Ramos (cell line): ENCODE measurements around the gene METTL2B.
"Not testable (repeated sequence)": the region's sequence is repeated elsewhere in the genome, so short reads cannot be mapped to it uniquely, and the experiment has no call there.

Experiments
- in situ Hi-C: fragments of 300-500 bp; cut with MboI; formaldehyde crosslinking; loops from one replicate; pipeline ENCODE4 v1.14.3; 2022; ENCODE audit warnings: low sequenced_read_pairs; ENCODE audit not compliant: unreplicated experiment

Gene METTL2B

DNA sequence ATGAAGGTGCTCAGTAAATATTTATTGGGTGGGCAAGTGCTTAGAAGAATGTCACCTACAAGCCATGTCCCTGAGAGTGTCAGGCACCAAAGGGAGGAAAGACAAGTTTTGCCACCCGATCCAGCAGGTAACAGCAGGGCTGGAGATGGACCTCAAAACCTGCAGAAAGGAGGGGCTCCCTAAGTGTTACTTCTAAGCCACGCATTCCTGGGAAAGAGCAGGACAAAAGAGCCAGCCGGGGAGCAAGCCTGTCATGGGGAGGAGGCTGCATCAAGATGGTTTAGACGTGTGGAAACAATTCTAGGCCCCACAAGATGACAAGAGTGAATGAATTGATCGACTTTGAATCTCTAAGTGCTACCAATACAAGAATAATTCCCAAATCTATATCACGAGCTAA, 38.7 kb downstream of the METTL2B start:
- in situ Hi-C loops: not testable (repeated sequence)

DNA sequence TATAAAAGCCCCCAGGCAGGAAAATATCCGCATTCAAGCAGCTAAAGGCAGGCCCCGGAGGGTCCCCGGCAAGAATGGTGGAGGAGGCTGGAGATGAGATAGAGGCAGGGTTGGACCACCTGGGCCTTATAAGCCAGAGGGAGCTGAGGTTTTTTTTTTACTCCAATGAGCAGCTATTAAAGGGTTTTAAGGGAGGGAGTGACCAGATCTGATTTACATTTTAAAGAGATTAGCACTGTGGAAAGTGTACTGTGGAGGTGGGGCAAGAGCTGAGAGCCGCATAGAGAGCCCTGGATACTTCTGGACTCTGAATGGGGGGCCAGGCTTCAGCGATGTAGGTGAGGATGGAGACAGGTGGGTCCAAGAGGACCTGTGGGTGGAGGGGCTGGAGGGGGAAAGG, 40.5 kb downstream of the METTL2B start:
- in situ Hi-C loops: not testable (repeated sequence)

DNA sequence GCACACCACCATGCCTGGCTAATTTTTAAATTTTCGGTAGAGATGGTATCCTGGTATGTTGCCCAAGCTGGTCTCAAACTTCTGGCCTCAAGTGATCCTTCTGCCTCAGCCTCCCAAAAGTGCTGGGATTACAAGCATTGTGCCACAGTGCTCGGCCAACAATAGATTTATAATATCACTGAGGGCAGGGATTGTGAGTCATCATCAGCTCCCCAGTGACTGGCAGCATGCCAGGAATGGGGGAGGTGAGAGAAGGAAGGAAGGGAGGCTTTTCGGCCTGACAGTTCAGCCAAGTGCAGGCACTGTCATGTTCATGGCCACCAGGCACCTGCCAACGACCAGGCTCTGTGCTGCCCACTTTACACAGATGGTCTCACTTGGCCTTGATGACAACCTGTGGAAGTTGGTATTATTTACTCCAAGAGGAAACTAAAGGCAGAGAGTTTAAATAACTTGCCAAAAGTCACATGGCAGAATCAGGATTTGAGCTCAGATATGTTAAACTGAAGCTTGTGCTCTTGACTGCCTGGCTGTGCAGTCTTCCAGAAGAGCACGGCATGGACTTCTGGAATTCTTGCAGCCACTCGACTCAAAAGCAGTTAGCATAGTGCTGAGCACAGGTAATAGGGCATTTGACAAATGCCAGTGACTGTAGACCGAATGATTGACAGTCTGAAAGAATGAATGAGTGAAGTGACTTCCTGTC, 46.8 kb downstream of the METTL2B start:
- in situ Hi-C loops: not testable (repeated sequence)

DNA sequence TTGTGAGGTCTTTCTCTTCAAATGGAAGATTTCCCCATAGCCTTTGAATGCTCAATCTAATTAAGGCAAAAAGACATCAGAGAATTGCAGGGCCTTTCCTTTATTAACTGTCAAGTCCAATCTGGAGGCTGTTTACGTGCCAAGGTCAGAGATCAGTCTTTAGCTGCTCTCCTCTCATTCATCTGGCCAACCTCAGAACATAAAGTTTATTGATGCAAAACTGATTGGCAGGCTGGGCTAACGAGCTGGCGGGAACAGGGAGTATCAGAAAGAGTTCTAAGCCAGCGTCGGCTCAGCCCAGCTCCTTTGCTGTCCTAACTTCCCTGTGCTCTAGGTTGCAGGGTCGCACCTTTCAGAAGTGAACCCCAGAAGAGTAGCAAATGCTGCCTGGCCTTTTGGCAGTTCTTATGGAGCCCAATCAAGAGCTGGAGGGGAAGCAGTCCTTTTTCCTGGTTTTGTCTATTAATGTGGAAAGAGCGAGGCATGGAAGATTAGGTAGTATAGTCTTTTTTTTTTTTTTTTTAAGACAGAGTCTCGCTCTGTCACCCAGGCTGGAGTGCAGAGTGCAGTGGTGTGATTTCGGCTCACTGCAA, 47.5 kb downstream of the METTL2B start:
- in situ Hi-C loops: not testable (repeated sequence)

DNA sequence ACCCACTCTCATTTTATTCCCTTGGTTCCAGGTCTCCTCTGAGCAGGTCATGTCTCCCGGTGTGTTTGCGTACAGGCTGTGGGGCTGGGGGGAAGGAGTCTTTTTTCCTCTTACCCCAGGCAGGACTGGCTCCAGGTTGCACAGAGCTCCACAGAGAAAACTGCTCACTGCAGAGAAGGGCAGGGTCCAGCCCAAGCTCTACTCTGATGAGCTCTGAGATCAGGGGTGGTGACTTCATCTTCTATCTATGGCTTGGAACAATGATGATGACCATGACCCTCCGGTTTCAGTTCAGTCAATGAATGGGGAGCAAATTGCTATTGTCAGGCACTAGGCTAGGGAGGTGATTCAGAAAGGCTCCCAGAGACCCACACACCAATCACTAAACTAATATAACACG, 49.0 kb downstream of the METTL2B start:
- in situ Hi-C loops: not testable (repeated sequence)

DNA sequence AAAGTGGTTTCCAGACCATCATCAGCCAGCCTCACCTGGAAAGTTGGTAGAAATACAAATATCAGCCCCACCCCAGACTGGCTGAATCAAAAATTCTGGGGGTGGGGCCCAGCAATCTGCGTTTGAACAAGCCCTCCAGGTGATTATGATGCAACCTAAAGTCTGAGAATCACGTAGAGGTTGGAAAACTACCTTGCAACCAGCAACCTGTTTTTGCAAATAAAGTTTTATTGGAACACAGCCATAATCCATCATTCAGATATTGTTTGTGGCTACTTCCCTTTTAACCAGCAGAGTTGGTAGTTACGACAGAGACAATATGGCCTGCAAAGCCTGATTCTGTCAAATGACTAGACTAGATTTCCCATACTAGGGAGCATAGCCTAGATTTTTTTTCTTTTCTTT, 49.5 kb downstream of the METTL2B start:
- in situ Hi-C loops: not testable (repeated sequence)

DNA sequence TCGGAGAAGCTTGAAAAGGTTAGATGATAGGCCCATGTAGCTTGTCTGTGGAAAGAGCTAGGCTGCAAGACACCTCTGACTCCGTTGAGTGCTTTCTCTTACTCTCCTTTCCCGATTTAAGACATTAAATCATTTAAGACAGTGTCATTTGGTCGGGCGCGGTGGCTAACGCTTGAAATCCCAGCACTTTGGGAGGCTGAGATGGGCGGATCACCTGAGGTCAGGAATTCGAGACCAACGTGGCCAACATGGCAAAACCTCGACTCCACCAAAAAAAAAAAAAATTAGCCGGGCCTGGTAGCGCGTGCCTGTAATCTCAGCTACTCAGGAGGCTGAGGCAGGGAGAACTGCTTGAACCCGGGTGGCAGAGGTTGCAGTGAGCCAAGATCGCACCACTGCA, 52.6 kb downstream of the METTL2B start:
- in situ Hi-C loops: not testable (repeated sequence)

DNA sequence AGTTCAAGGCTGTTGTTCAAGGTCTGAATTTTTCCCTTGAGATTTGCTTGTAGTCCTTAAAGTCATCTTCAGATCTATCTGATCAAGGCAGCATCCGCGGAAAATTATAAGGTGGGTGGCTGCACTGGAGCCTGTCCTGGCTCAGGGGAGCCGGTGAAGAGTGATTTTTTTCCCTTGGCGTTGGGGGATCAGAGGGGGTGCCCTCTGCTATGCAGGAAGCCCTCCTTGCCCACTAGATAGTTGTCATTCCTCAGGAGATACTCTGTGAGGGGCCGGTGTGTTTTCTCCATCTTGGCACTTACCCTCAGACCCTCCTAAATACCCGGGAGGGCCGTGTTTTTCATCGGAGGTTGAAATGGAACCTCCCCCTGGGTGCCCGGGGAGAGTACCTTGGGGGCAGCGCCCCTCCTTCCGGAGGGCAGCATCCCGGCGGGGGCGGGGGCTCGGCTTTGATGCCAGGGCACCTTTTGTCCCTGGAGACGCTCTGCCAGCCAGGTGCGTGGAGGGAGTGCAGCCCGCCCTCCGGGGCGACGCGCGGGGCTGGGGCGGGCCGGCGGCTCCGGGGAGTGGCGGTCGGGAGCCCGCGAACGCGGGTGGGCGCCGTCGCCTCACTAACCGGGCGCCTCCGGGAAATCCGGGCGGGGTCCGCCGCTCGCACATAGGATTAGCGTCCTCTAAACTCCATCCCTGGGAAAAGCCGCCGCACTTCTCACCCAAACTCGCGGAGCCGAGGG, 53.7 kb downstream of the METTL2B start:
- in situ Hi-C loops: not testable (repeated sequence)

DNA sequence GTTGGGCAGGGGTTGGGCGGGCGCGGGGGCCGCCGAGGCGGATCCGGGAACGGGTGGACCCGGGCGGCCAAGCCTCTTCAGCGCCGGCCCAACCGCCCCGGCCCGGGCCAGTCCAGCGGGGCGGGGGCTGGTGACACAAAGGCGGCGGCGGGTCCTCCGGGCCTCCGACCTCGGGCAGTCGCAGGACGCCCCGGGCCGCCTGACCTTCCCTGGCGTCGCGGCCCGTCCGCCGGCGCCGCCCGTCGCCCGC, 54.2 kb downstream of the METTL2B start:
- in situ Hi-C loops: no loop called here

DNA sequence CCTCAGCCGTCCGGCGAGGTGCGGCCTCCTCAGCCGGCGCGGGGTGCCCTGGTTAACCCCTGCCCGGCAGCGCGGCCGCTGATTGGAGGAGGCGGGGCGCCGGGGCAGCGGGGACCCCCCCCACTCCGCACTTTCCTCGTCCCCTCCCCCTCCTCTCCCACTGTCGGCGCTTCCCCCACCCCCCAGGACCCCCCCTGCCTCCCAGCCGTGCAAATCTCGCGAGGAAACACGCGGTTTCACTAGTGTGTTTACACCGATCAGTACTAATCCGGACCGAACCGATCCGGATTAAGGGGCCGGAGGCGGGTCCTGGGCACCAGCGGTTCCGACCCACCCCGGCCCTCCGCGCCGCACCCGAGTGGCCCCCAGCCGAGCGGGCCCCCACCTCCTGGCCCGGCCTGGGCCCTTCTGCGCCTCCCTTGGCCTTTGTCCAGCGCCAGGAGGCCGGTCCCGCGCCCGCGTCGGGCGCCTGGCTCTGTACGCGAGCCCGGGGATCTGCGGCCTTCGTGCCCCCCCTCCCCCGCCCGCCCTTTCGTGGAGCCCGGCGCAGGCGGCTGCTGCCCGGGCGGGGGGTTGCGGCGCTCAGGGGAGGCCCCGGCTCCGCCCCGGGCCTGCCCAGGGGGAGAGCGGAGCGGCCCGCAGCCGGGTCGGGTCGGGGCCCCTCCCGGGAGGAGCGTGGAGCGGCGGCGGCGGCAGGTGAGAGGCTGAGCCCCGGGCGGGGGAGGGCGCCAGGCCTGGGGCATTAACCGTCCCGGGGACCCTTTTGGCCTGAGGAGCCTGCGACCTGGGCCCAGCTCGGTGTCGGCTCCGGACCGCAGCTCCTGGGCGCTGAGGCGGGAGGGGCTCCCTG, 54.8 kb downstream of the METTL2B start:
- in situ Hi-C loops: not testable (repeated sequence)

DNA sequence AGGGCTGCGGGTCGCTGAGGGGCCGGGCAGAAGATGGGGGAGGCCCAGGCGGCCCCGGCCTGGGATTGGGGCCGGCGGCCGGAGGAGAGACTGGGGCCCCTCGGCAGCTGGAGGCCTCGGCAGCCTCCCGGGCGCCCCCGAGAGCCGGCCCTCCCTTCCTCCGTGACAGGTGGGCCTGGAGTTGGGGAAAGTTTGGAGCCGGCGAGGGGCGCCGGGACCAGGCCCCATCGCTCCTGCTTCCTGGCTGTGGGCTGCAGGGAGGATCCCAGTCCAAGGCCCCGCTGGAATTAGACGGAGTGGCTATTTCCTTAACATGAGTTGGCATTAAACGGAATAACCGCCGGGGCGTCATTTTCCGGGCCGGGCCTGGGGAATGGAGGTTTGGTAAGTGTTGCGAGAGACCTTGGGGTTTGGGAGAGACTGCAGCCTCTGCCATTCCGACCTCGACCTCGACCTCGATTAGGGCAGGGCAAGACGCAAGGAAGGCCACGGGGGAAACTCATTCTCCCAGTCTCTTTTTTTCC, 55.5 kb downstream of the METTL2B start:
- in situ Hi-C loops: not testable (repeated sequence)

DNA sequence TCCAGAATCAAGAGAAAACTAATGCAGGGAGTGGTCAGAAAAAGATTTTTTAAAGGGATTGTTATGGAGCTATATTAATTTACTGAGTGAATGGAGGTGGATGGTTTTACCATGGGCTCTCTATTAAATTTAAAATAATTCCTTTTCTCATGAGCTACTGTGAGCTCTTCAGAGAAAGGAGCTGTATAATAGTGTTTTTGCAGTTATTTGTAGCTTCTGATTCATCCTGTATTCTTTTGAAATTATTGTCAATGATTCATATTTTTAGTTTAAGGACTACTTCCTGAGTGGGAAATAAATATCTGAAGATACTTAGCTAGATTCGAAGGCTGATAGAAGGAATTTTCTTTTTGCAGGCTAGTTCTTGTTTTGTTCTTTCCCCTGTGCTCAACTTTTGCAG, 56.4 kb downstream of the METTL2B start:
- in situ Hi-C loops: not testable (repeated sequence)

DNA sequence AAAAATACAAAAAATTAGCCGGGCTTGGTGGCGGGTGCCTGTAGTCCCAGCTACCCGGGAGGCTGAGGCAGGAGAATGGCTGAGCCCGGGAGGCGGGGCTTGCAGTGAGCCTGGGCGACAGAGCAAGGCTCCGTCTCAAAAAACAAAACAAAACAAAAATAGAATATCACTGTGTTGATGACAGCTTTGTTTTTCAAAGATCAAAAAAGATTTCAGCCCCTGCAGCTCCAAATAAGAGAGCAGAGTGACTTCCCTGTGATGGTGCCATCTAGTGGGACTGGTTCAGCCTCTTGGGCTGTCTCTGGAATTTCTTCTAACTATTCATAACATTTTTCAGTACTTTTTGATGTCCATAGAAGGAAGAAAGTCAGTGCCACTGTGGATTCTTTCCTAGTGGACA, 60.9 kb downstream of the METTL2B start:
- in situ Hi-C loops: not testable (repeated sequence)

DNA sequence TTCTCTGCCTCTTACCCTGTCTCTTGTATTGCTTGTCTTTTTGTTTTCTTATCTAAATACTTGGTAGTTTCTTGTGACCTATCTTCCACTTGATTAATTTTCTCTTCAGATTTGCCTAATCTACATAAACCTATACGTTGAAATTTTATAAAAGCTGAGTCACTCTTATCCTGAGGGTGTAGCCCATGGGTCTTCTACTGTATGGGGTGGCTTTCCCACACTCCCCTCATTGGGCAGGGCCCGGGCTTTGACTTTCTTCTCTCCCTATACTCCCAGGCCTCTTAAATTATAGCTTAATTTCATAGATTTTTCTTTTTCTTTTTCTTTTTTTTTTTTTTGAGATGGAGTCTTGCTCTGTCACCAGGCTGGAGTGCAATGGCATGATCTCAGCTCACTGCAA, 66.0 kb downstream of the METTL2B start:
- in situ Hi-C loops: loop anchor here (10.0 kb wide), 1 partner anchor 68 kb away; the partner anchor contains the start of gene METTL2B

DNA sequence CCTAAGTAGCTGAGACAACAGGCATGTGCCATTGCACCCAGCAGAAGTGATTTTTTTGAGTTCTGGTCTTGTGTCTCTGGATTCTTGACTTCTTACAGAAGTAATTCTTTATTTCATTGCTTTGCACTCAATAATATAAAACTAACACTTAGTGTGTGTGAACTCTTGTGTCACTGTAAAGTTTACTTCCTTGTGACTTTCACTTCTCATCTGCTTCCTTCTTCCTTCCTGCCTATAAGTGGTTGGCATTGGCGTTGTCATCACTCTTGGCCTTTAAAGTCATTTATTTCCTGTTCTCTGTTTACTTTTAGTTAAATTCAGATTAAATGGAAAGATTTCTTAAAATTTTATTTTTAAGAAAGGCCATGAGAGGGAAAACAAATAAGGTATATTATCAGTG, 66.8 kb downstream of the METTL2B start:
- in situ Hi-C loops: loop anchor here (10.0 kb wide), 1 partner anchor 68 kb away; the partner anchor contains the start of gene METTL2B

DNA sequence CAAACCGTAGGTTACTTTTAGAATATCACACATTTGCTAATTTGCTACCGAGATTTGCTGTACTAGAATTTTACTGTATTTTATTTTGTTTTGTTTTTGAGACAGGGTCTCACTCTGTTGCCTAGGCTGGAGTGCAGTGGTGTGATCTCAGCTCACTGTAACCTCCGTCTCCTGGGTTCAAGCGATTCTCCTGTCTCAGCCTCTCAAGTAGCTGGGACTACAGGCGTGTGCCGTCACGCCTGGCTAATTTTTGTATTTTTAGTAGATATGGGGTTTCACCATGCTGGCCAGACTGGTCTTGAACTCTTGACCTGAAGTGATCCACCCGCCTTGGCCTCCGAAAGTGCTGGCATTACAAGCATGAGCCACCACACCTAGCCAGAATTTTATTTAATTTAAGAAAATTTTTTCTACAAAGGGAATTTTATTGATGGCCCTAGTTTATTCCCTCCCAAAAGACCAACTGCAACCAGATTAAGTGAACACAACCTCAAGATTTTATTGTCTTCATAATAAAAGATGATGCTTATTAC, 69.8 kb downstream of the METTL2B start:
- in situ Hi-C loops: loop anchor here (10.0 kb wide), 1 partner anchor 72 kb away; the partner anchor contains the start of gene METTL2B

DNA sequence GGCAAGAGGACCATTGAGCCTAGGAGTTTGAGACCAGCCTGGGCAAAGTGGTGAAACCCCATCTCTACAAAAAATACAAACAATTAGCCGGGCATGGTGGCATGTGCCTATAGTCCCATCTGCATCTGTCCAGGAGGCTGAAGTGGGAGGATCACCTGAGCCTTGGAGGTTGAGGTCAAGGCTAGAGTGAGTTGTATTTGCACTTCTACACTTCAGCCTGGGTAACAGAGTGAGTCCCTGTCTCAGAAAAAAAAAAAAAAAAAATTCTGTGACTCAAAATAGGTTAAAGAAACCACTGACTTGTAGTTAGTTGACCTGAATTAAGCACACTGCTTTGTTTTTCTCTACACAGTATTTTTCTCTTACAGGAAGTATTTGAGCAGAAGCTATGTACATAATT, 74.4 kb downstream of the METTL2B start:
- in situ Hi-C loops: no loop called here

DNA sequence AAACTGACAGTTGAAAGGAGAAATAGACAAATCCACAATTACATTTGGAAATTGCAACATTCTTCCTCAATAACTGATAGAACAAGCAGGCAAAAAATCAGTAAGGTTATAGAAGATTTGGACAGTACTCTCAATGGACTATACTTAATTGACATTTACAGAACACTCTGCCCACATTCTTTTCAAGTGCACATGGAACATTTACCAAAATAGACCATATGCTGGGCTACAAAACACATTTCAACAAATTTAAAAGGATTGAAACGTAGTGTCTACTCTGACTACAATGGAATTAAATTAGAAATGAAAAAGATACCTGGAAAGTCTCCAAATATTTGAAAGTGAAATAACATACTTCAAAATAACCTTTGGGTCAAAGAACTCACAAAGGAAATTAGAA, 77.8 kb downstream of the METTL2B start:
- in situ Hi-C loops: not testable (repeated sequence)
